ENCODE results near the gene PLAC8L1. TPM values are rescaled to one million over a fixed set of nuclear protein-coding genes. Genes with fewer than 3 reads are reported as not detected.

Gene PLAC8L1
- total RNA-seq, 6 experiments from 2014 or later, result not detected

GRCh38 chr5:146068977-146069779 lies 36.2 kb downstream of the PLAC8L1 start:
- Histone ChIP-seq H3K4me3 (no peak overlapping the region), H3K9me3 (no peaks in the 10 kb centered on the region), H3K4me1 (no peaks in the 10 kb centered on the region), H3K36me3 (no peaks in the 10 kb centered on the region), H3K27ac (no peak overlapping the region), H3K27me3 (no peaks in the 10 kb centered on the region)
- no peak for DNase-seq
- intact Hi-C loops (cut with DNase I), result no loop called here
- WGBS (ENCODE audit: insufficient coverage, low coverage, low lambda C conversion rate, missing lambda C conversion rate), result 95% methylated on average over 5 of the region's 6 CpGs
- no peak for TF ChIP-seq POLR2A (IDR thresholded peaks at IDR 0.05)
- no peak for TF ChIP-seq CTCF (IDR thresholded peaks at IDR 0.05)
- ATAC-seq, result no peak

GRCh38 chr5:146068206-146068605 lies 37.2 kb downstream of the PLAC8L1 start:
- Histone ChIP-seq H3K36me3 (no peaks in the 10 kb centered on the region), H3K4me3 (no peak overlapping the region), H3K27me3 (no peaks in the 10 kb centered on the region), H3K9me3 (no peaks in the 10 kb centered on the region), H3K4me1 (no peaks in the 10 kb centered on the region), H3K27ac (no peak overlapping the region)
- TF ChIP-seq POLR2A (IDR thresholded peaks at IDR 0.05), result no peak
- no peak for TF ChIP-seq CTCF (IDR thresholded peaks at IDR 0.05)
- intact Hi-C loops (cut with DNase I), result no loop called here
- ATAC-seq, result no peak
- DNase-seq, result no peak
- 97% methylated on average over 6 of the region's 9 CpGs for WGBS (ENCODE audit: insufficient coverage, low coverage, low lambda C conversion rate, missing lambda C conversion rate)

DNA sequence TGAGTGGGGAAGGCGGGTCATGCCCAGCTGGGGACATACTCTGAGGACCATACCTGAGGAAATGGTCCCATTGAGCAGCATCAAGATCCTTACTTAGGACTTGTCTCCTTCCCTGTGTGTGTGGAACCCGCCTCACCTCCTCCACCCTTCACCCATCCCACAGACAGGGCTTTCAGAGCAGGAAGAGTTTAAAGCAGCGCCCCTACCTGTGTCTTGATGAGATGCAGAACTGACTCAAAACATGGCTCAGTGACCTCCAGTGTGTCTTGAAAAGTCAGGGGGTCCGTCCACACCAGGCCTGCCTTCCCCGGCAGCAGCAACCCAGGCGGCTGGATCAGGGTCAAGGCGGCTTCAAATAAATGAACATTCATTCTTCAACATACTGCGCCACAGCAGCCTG lies 38.4 kb downstream of the PLAC8L1 start:
- H3K36me3 ChIP-seq, result no peaks in the 10 kb centered on the region
- DNase-seq, result no peak
- no peak overlapping the region for H3K27ac ChIP-seq
- H3K4me3 ChIP-seq, result no peak overlapping the region
- no peaks in the 10 kb centered on the region for H3K9me3 ChIP-seq
- no peaks in the 10 kb centered on the region for H3K27me3 ChIP-seq
- no peak for ATAC-seq
- H3K4me1 ChIP-seq, result no peaks in the 10 kb centered on the region
- WGBS (ENCODE audit: insufficient coverage, low coverage, low lambda C conversion rate, missing lambda C conversion rate), result no CpG with 5 or more reads among the region's 8 CpGs
- no peak for TF ChIP-seq POLR2A (IDR thresholded peaks at IDR 0.05)
- TF ChIP-seq CTCF (IDR thresholded peaks at IDR 0.05), result no peak
- intact Hi-C loops (cut with DNase I), result no loop called here

GRCh38 chr5:146060221-146060585 lies 45.2 kb downstream of the PLAC8L1 start:
- ATAC-seq (no peak), DNase-seq (no peak)
- TF ChIP-seq CTCF (IDR thresholded peaks at IDR 0.05), result no peak
- no peak for TF ChIP-seq POLR2A (IDR thresholded peaks at IDR 0.05)
- H3K27ac ChIP-seq, result no peak overlapping the region
- intact Hi-C loops (cut with DNase I), result no loop called here
- H3K4me3 ChIP-seq, result no peak overlapping the region
- WGBS (ENCODE audit: insufficient coverage, low coverage, low lambda C conversion rate, missing lambda C conversion rate), result 94% methylated on average over 5 of the region's 5 CpGs
- H3K27me3 ChIP-seq, result no peaks in the 10 kb centered on the region
- H3K4me1 ChIP-seq, result no peaks in the 10 kb centered on the region
- no peaks in the 10 kb centered on the region for H3K9me3 ChIP-seq
- peaks cover 0 to 15% (median 6%) of the 10 kb centered on the region in 4 donors for H3K36me3 ChIP-seq
